CD8-positive, alpha-beta memory T cell (primary cell): Measurements from ENCODE around the gene BICDL2. TPM values are rescaled to one million over a fixed set of nuclear protein-coding genes. Genes with fewer than 3 reads are reported as not detected.

Experiments
- CTCF ChIA-PET: fragments of 350-600 bp; sonication (Branson Sonifier 250); formaldehyde crosslinking; loops from one replicate; lab custom pipeline; 2021; ENCODE audit warnings: antibody characterized with exemption; lab: Charles Lee
- POLR2A ChIA-PET: fragments of 350-600 bp; sonication (Branson Sonifier 250); formaldehyde crosslinking; loops from one replicate; lab custom pipeline; 2021; ENCODE audit warnings: antibody characterized with exemption; lab: Charles Lee
- DNase-seq, 5 donors: peaks; one replicate each; pipeline versions ENCODE4 v3.0.0 to v3.0.0-alpha.2; 2020 to 2022; ENCODE audit warnings: mixed read lengths in 1 of 5
- H3K27ac ChIP-seq: one replicate; pipeline ENCODE4 v1.7.0; 2013; ENCODE audit warnings: low read depth, mild to moderate bottlenecking, low read length, moderate library complexity
- H3K27me3 ChIP-seq: 2 replicates; pipeline ENCODE4 v1.7.0; 2013; ENCODE audit warnings: low read length, mild to moderate bottlenecking; ENCODE audit not compliant: insufficient read depth, poor library complexity, severe bottlenecking
- H3K36me3 ChIP-seq: 2 replicates; pipeline ENCODE4 v1.7.0; 2013; ENCODE audit warnings: mild to moderate bottlenecking, low read length, moderate library complexity; ENCODE audit not compliant: insufficient read depth
- H3K4me1 ChIP-seq: 2 replicates; pipeline ENCODE4 v1.7.0; 2013; ENCODE audit warnings: mild to moderate bottlenecking, low read length, moderate library complexity; ENCODE audit not compliant: insufficient read depth
- H3K4me3 ChIP-seq: 2 replicates; pipeline ENCODE4 v1.7.0; 2013; ENCODE audit warnings: mild to moderate bottlenecking, low read length
- H3K9me3 ChIP-seq: 2 replicates; pipeline ENCODE4 v1.7.0; 2013; ENCODE audit warnings: mild to moderate bottlenecking, low read length
- H3K27ac Mint-ChIP-seq, 8 donors: one replicate each; pipeline ENCODE4 v1.8.0; 2020 to 2021; ENCODE audit warnings: mixed read lengths in 8 of 8, mild to moderate bottlenecking in 6 of 8, inconsistent platforms in 3 of 8, moderate library complexity in 3 of 8
- H3K27me3 Mint-ChIP-seq, 2 donors: one replicate each; pipeline ENCODE4 v1.8.0; 2020 to 2021; ENCODE audit warnings: mixed read lengths in 2 of 2, mild to moderate bottlenecking in 1 of 2, moderate library complexity in 1 of 2
- H3K36me3 Mint-ChIP-seq, 3 donors: one replicate each; pipeline ENCODE4 v1.8.0; 2020 to 2021; ENCODE audit warnings: mixed read lengths in 3 of 3, inconsistent platforms in 1 of 3, mild to moderate bottlenecking in 1 of 3
- H3K4me1 Mint-ChIP-seq, 3 donors: one replicate each; pipeline ENCODE4 v1.8.0; 2020 to 2021; ENCODE audit warnings: mixed read lengths in 3 of 3, inconsistent platforms in 1 of 3, mild to moderate bottlenecking in 1 of 3
- H3K4me3 Mint-ChIP-seq, 7 donors: one replicate each; pipeline ENCODE4 v1.8.0; 2020 to 2021; ENCODE audit warnings: mixed read lengths in 7 of 7, mild to moderate bottlenecking in 6 of 7, moderate library complexity in 4 of 7, inconsistent platforms in 2 of 7
- H3K9me3 Mint-ChIP-seq, 5 donors: one replicate each; pipeline ENCODE4 v1.8.0; 2020 to 2022; ENCODE audit warnings: mixed read lengths in 5 of 5, mild to moderate bottlenecking in 3 of 5, moderate library complexity in 2 of 5, inconsistent platforms in 1 of 5
- polyA plus RNA-seq: library from polyadenylated mRNA; unstranded; fragments of 300-500 nt; fragmentation: Illumina TruSeq; gene quantifications from one replicate; pipeline ENCODE4 v1.2.3, GENCODE V29; 2021
- total RNA-seq, 2 experiments: library from RNA; stranded (reverse); gene quantifications; one replicate each; pipeline ENCODE4 v1.2.3, GENCODE V29; 2021

Gene BICDL2
- total and polyA plus RNA-seq, 3 experiments from 2014 or later, result not detected

DNA sequence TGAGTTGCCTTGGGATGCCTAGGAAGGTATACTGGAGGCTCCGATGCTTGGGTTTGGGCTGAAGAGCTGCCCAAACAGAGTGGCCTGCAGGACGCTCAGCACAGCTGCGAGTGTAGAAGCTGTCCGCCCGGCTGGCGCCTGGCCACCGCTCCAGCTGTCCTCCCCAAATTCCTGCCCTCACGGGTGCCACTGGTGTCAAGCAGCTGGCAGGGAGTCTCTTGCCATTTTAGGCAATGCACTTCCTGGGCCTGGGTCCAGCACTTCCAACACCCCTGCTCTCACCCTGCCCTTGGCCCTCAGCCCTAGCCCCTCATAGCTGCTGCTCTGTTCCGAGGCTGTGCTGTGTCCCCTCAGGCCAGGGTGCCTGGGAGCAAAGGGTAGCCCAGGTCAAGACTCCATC is 51.3 kb downstream of the BICDL2 start:
- POLR2A ChIA-PET, result no interaction called here
- Histone ChIP-seq H3K27me3 (no peaks in the 10 kb centered on the region), H3K4me3 (no peak overlapping the region), H3K4me1 (no peaks in the 10 kb centered on the region), H3K9me3 (no peaks in the 10 kb centered on the region), H3K36me3 (no peaks in the 10 kb centered on the region), H3K27ac (no peak overlapping the region)
- H3K9me3 Mint-ChIP-seq, result no peaks in the 10 kb centered on the region
- no peak for DNase-seq
- no peak overlapping the region for H3K27ac Mint-ChIP-seq
- H3K4me1 Mint-ChIP-seq, result peaks cover 4 to 15% (median 12%) of the 10 kb centered on the region in 3 donors
- H3K27me3 Mint-ChIP-seq, result peaks cover 1 to 3% of the 10 kb centered on the region in 2 donors
- H3K36me3 Mint-ChIP-seq, result no peaks in the 10 kb centered on the region
- no peak overlapping the region for H3K4me3 Mint-ChIP-seq
- CTCF ChIA-PET, result interaction anchor here (1.2 to 1.3 kb wide), 2 partner anchors 11 to 18 kb away, joined by 3 read pairs; no protein-coding TSS in a partner anchor

DNA sequence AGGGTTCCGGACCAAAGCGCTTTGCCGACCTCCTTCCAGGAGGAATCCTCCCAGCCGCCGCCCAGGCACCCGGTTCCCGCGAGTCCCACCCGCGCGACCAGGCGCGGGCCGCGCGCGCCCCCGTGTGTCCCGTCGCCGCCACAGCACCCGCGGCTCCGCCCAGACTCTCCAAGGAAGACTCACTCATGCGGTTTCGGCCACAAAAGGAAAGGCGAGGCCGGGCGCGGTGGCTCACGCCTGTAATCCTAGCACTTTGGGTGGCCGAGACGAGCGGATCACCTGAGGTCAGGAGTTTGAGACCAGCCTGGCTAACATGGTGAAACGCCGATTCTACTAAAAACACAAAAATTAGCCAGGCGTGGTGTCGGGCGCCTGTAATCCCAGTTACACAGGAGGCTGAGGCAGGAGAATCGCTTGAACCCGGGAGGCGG is 53.0 kb downstream of the BICDL2 start:
- POLR2A ChIA-PET, result no interaction called here
- Histone ChIP-seq H3K9me3 (no peaks in the 10 kb centered on the region), H3K27ac (no peak overlapping the region), H3K27me3 (no peaks in the 10 kb centered on the region), H3K36me3 (no peaks in the 10 kb centered on the region), H3K4me1 (peaks cover 8% of the 10 kb centered on the region), H3K4me3 (no peak overlapping the region)
- H3K4me3 Mint-ChIP-seq, result peak overlapping the region in 3 of 7 donors; percentile 19 to 48 (median 29)
- DNase-seq, result peak; percentile 28 to 71 (median 63)
- CTCF ChIA-PET, result interaction anchor here (0.8 to 1.2 kb wide), 5 partner anchors 16 to 39 kb away, joined by 3 to 7 read pairs (median 3); no protein-coding TSS in a partner anchor
- H3K27ac Mint-ChIP-seq, result no peak overlapping the region
- H3K4me1 Mint-ChIP-seq, result peaks cover 4 to 18% (median 12%) of the 10 kb centered on the region in 3 donors
- peaks cover 0 to 3% of the 10 kb centered on the region in 2 donors for H3K27me3 Mint-ChIP-seq
- no peaks in the 10 kb centered on the region for H3K36me3 Mint-ChIP-seq
- no peaks in the 10 kb centered on the region for H3K9me3 Mint-ChIP-seq

DNA sequence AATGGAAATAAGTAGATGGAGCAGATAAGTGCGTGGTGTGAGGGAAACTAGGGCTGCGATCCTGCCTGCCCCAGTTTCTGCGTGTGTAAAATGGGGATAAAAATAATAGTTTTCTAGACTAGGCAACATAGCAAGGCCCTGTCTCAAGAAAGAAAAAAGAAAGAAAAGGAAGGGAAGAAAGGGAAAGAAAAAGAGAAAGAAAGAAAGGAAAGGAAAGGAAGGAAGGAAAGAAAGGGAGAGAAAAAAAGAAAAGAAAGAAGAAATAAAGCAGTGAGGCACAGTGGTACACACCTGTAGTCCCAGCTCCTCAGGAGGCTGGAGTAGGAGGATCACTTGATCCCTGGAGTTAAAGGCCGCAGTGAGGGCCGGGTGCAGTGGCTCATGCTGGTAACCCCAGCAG is 54.3 kb downstream of the BICDL2 start:
- H3K27me3 ChIP-seq, result no peaks in the 10 kb centered on the region
- Mint-ChIP-seq H3K4me3 (peak overlapping the region in 3 of 7 donors; percentile 77 to 84 (median 77)), H3K27me3 (peaks cover 0 to 3% of the 10 kb centered on the region in 2 donors), H3K36me3 (no peaks in the 10 kb centered on the region), H3K27ac (peak overlapping the region in 1 of 8 donors; percentile 25), H3K4me1 (peaks cover 4 to 18% (median 12%) of the 10 kb centered on the region in 3 donors), H3K9me3 (no peaks in the 10 kb centered on the region)
- no peaks in the 10 kb centered on the region for H3K9me3 ChIP-seq
- H3K4me3 ChIP-seq, result no peak overlapping the region
- H3K4me1 ChIP-seq, result peaks cover 8% of the 10 kb centered on the region
- CTCF ChIA-PET, result interaction anchor here (0.9 to 1.5 kb wide), 6 partner anchors 10 to 25 kb away, joined by 3 to 5 read pairs (median 4); no protein-coding TSS in a partner anchor
- DNase-seq, result no peak
- H3K36me3 ChIP-seq, result no peaks in the 10 kb centered on the region
- POLR2A ChIA-PET, result no interaction called here
- H3K27ac ChIP-seq, result no peak overlapping the region

DNA sequence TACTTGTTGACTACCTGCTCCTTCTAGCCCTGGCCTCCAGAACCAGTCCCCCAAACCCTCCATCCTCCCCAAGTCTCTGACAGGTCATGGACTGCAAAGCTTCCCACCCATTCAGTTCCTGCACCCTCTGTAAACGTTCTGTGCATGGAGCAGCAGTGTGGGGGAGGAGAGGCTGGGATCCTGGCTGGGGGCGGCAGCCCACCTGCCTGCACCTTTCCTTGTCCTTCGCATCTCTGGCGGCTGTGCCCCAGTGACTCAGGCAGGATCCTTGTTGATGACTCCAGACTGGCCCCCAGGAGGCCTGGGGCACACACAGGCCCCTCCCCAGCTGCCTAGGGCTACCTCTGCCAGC is 54.9 kb downstream of the BICDL2 start:
- POLR2A ChIA-PET, result interaction anchor here (2.1 kb wide), 1 partner anchor 70 kb away, joined by 5 read pairs; the partner anchor contains the start of gene FLYWCH1

DNA sequence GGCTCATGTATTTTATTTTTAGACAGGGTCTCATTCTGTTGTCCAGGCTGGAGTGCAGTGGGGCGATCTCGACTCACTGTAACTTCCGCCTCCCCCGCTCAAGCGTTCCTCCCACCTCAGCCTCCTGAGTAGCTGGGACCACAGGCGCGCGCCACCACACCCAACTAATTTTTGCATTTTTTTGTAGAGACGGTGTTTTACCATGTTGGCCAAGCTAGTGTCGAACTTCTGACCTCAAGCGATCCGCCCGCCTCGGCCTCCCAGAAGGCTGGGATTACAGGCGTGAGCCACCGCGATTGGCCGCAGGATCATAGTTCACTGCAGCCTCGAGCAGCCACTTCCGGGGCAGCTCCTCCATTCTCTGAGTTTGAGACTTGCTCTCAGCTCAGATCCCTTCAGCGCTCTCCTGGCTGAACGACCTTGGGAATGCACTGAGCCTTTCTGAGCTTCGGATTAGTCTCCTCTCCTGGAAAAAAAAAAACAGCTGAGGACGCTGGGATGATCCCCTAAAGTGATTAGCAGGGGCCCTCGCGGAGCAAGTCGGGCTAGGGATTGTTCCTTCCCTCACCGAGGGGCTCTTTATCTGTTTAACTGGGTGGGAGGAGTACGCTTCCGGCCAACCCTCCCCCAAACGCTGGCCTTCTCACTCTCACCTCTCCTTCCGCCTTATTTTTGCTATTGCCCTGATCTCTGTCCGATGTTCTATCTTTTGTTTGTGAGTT is 55.4 kb downstream of the BICDL2 start:
- peaks cover 4 to 18% (median 12%) of the 10 kb centered on the region in 3 donors for H3K4me1 Mint-ChIP-seq
- Histone ChIP-seq H3K9me3 (no peaks in the 10 kb centered on the region), H3K4me3 (peak overlapping the region; percentile 82), H3K27ac (peak overlapping the region; percentile 81), H3K36me3 (no peaks in the 10 kb centered on the region), H3K4me1 (peaks cover 8% of the 10 kb centered on the region), H3K27me3 (no peaks in the 10 kb centered on the region)
- no peaks in the 10 kb centered on the region for H3K9me3 Mint-ChIP-seq
- ChIA-PET POLR2A (interaction anchor here (0.6 to 2.1 kb wide), 3 partner anchors 19 to 100 kb away, joined by 3 to 5 read pairs (median 3); partner anchors contain the start of gene FLYWCH1), CTCF (interaction anchor here (0.7 to 1.5 kb wide), 8 partner anchors 11 to 148 kb away, joined by 3 to 5 read pairs (median 4); partner anchors contain the start of gene PAQR4)
- no peaks in the 10 kb centered on the region for H3K36me3 Mint-ChIP-seq
- peak overlapping the region; percentile 61 to 90 (median 81) for H3K4me3 Mint-ChIP-seq
- DNase-seq, result no peak
- peak overlapping the region in 7 of 8 donors; percentile 10 to 96 (median 84) for H3K27ac Mint-ChIP-seq
- H3K27me3 Mint-ChIP-seq, result peaks cover 2 to 5% of the 10 kb centered on the region in 2 donors

More for the DNA sequence above, 54.9 kb downstream of the BICDL2 start:
- Histone ChIP-seq H3K4me3 (no peak overlapping the region), H3K9me3 (no peaks in the 10 kb centered on the region), H3K36me3 (no peaks in the 10 kb centered on the region), H3K4me1 (peaks cover 8% of the 10 kb centered on the region), H3K27me3 (no peaks in the 10 kb centered on the region), H3K27ac (peak overlapping the region; percentile 81)
- no peak for DNase-seq
- H3K27ac Mint-ChIP-seq, result peak overlapping the region in 6 of 8 donors; percentile 10 to 96 (median 80)
- H3K36me3 Mint-ChIP-seq, result no peaks in the 10 kb centered on the region
- peaks cover 3 to 4% of the 10 kb centered on the region in 2 donors for H3K27me3 Mint-ChIP-seq
- H3K9me3 Mint-ChIP-seq, result no peaks in the 10 kb centered on the region
- peaks cover 4 to 18% (median 12%) of the 10 kb centered on the region in 3 donors for H3K4me1 Mint-ChIP-seq
- peak overlapping the region; percentile 61 to 84 (median 77) for H3K4me3 Mint-ChIP-seq
- CTCF ChIA-PET, result interaction anchor here (0.9 to 1.5 kb wide), 3 partner anchors 13 to 26 kb away, joined by 3 to 5 read pairs (median 4); partner anchors contain the start of gene PAQR4

DNA sequence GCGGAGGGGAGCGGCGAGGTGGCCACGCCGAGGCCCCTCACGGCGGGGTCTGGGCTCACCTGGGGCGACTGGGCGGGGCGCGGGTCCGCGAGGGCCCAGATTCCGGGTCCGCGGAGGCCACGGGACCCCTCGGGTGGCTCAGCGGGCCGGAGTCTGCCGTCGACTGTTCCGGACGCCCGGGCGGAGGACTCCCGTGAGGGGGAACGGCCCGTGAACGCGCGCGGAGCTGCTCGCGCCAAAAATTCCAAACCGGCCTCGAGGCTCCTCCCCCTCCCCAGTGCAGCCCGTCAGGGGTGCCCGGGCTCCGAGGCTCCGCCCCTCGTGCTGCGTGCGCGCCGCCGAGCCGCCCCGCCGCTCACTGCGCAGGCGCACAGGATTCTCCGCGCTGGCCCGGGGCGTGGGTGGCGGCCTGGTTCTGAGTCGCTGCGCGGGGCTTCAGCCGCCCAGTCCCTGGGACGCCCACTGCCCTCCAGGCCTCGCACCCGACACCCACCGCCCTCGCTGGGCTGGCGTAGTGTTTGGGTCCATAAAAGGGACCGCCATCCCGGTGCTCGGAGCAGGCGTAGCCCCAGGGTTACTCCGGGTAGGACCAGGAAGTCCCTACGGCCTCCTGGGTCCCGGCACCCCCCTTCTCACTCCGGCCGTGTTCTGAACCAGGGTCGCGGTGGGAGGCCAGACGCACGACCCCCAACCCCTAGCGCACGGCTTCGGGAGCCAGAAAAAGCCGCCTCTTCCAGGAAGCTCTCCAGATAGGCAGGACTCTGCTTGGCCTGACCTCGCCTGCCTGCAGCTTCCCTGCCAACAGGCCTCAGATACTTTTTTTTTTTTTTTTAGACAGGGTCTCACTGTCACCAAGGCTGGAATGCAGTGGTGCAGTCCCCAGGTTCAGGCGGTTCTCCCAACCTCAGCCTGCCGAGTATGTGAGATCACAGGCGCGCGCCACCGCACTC is 56.2 kb downstream of the BICDL2 start, which contains the start of gene PKMYT1:
Gene PKMYT1 (minus strand): TSS at position 220 of the 950 bp plus-strand sequence. CDS start 789 bp downstream, outside the sequence.
- Mint-ChIP-seq H3K9me3 (no peaks in the 10 kb centered on the region), H3K27me3 (peaks cover 2 to 5% of the 10 kb centered on the region in 2 donors), H3K36me3 (no peaks in the 10 kb centered on the region), H3K27ac (peak within 1 kb of the TSS in 7 of 8 donors; percentile 25 to 87 (median 63)), H3K4me3 (peak within 1 kb of the TSS; percentile 69 to 90 (median 81)), H3K4me1 (peaks cover 4 to 18% (median 12%) of the 10 kb centered on the region in 3 donors)
- H3K4me3 ChIP-seq, result peak within 1 kb of the TSS; percentile 82
- peak; percentile 92 to 95 (median 95) for DNase-seq
- POLR2A ChIA-PET, result interaction anchor here (0.6 to 2.1 kb wide), 7 partner anchors 20 to 1278 kb away, joined by 3 to 6 read pairs (median 4); partner anchors contain the start of genes FLYWCH1 and FLYWCH2
- H3K27me3 ChIP-seq, result no peaks in the 10 kb centered on the region
- CTCF ChIA-PET, result interaction anchor here (0.7 to 1.5 kb wide), 8 partner anchors 10 to 149 kb away, joined by 3 to 5 read pairs (median 4); partner anchors contain the start of gene PAQR4
- peaks cover 8% of the 10 kb centered on the region for H3K4me1 ChIP-seq
- H3K36me3 ChIP-seq, result no peaks in the 10 kb centered on the region
- H3K9me3 ChIP-seq, result no peaks in the 10 kb centered on the region
- peak within 1 kb of the TSS; percentile 81 for H3K27ac ChIP-seq

DNA sequence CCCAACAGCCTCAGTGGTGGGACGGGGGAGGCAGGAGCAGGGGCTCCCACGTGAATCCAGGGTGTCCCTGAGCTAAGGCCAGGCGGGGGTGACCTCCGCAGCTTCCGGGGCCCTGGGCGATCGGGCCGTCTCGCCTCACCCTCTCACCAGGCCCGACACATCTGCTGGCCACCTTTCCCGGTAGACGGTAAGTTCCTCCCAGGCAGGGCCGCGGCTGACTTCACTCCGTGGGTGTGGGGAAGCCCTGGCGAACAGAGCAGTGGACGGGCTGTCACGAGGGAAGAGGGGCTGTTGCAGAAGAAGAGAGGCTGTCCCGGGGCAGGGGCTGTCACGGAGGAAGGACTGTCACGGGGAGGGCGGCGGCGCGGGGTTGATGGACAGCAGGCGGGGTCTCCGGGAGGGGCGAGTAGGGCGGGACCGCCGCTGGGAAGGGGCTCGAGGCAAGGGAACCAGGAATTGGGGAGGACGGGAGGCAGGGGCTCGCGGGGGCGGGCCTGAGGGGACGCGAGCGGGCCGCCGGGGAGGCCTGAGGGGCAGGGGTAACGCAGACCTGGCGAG is 57.0 kb downstream of the BICDL2 start:
- H3K36me3 Mint-ChIP-seq, result no peaks in the 10 kb centered on the region
- Histone ChIP-seq H3K4me3 (peak overlapping the region; percentile 82), H3K4me1 (peaks cover 8% of the 10 kb centered on the region), H3K9me3 (no peaks in the 10 kb centered on the region), H3K36me3 (no peaks in the 10 kb centered on the region), H3K27ac (peak overlapping the region; percentile 81), H3K27me3 (no peaks in the 10 kb centered on the region)
- no peak for DNase-seq
- no peaks in the 10 kb centered on the region for H3K9me3 Mint-ChIP-seq
- H3K4me3 Mint-ChIP-seq, result peak overlapping the region in 6 of 7 donors; percentile 36 to 72 (median 60)
- peaks cover 2 to 5% of the 10 kb centered on the region in 2 donors for H3K27me3 Mint-ChIP-seq
- peaks cover 4 to 18% (median 12%) of the 10 kb centered on the region in 3 donors for H3K4me1 Mint-ChIP-seq
- CTCF ChIA-PET, result interaction anchor here (1.3 kb wide), 1 partner anchor 48 kb away, joined by 4 read pairs; no protein-coding TSS in a partner anchor
- H3K27ac Mint-ChIP-seq, result no peak overlapping the region
- POLR2A ChIA-PET, result interaction anchor here (0.6 to 2.1 kb wide), 3 partner anchors 68 to 180 kb away, joined by 4 to 5 read pairs (median 5); partner anchors contain the start of genes FLYWCH1 and FLYWCH2
